Large intestine (tissue), 3 donors: Measurements from ENCODE around the gene MROH2A. TPM values are rescaled to one million over a fixed set of nuclear protein-coding genes. Genes with fewer than 3 reads are reported as not detected.

Source experiments
- DNase-seq, 2 donors: peaks; one replicate each; pipeline versions ENCODE4 v3.0.0 to v3.0.0-alpha.2; 2013
- H3K27ac ChIP-seq: one replicate; pipeline ENCODE4 v1.5.1; 2013; ENCODE audit warnings: low read length
- H3K27me3 ChIP-seq: 2 replicates; pipeline ENCODE4 v1.6.1; 2013; ENCODE audit warnings: low read length; ENCODE audit not compliant: control insufficient read depth, insufficient read depth
- H3K36me3 ChIP-seq: 2 replicates; pipeline ENCODE4 v1.6.1; 2013; ENCODE audit warnings: low read length; ENCODE audit not compliant: control insufficient read depth, insufficient read depth
- H3K4me1 ChIP-seq: one replicate; pipeline ENCODE4 v1.6.1; 2013; ENCODE audit warnings: low read length; ENCODE audit not compliant: control insufficient read depth, insufficient read depth
- H3K4me3 ChIP-seq: one replicate; pipeline ENCODE4 v1.5.1; 2013; ENCODE audit warnings: low read length
- H3K9me3 ChIP-seq: one replicate; pipeline ENCODE4 v1.6.1; 2013; ENCODE audit warnings: mild to moderate bottlenecking, low read depth, low read length, moderate library complexity; ENCODE audit not compliant: control insufficient read depth
- WGBS: methylation state at CpG from one replicate; pipeline ENCODE4 v1.1.5; 2013; ENCODE audit warnings: low lambda C conversion rate; ENCODE audit not compliant: insufficient coverage; 5-methylcytosine and 5-hydroxymethylcytosine counted together
- polyA plus RNA-seq: library from polyadenylated mRNA; unstranded; fragments of 120-200 nt; gene quantifications from one replicate; pipeline ENCODE4 v1.2.1, GENCODE V29; 2013

Gene MROH2A
- polyA plus RNA-seq, 1 donor, result 0.16 TPM

GRCh38 chr2:233801357-233802131 is 23.4 kb downstream of the MROH2A start:
- Histone ChIP-seq H3K27me3 (no peaks in the 10 kb centered on the region), H3K4me3 (no peak overlapping the region), H3K9me3 (no peaks in the 10 kb centered on the region), H3K36me3 (no peaks in the 10 kb centered on the region), H3K27ac (no peak overlapping the region), H3K4me1 (no peaks in the 10 kb centered on the region)
- 90% methylated on average over 2 of the region's 9 CpGs for whole genome bisulfite sequencing
- no peak for DNase-seq

DNA sequence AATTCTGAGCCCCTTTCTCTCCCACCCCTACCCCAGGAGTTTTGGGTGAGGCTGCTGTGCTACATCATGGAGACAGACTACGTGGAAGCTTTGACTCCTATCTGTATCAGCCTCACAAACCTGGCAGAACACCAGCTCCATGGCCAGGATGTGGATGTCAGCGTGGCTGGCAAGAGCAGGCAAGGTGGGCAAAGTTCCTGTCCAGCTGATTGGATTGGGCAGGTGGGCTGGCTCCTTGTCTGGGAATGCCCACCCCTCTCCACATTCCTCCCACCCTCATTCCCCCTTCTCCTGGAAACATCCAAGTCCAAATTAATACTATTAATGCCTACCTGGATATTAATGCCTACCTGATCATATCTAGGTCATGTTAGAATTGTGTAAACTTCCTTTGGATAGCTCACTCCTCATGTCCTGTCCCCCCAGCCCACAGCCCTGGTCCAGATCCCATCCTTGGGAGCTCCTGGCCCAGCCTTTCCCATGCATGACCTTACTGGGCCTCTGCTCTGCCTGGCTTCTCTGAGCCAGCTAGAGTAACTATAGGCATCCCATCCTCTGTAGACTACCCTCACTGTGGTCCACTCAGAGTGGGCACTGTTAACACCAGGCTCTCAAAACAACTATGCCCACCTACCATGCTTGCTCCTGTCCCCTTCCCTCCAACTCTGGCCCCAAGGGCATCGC is 24.1 kb downstream of the MROH2A start:
- Histone ChIP-seq H3K36me3 (no peaks in the 10 kb centered on the region), H3K9me3 (no peaks in the 10 kb centered on the region), H3K4me3 (no peak overlapping the region), H3K27ac (no peak overlapping the region), H3K27me3 (no peaks in the 10 kb centered on the region), H3K4me1 (no peaks in the 10 kb centered on the region)
- WGBS, result no CpG with 5 or more reads among the region's 3 CpGs
- DNase-seq, result no peak

DNA sequence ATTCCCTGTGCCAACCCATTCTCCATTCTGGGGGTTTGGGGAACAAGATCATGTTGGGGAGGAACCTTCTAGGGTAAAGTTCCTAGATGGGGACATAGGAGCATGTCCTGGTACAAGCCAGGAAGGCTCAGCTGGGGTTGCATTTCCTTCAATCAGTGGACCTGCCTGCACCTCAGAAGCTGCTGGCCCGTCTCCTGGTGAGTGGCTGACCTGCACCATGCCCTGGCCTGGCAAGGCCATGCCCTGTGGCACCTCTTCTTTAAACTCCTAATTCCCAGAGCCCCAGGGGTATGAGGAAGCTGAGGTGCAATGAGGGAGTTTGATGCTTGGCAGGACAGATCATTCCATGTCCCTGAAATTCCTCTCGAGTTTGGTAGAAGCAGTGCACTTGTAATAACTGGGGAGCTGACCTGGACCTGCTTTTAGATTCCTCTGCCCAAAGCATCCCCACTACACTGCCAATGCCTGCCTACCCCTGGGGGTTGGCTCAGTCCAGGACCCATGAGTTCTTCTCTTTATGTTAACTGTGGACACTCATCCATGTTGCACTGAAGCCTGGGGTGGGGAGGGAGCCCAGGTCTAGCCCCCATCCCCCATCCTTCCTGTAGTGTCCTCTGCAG is 25.3 kb downstream of the MROH2A start:
- Histone ChIP-seq H3K4me1 (no peaks in the 10 kb centered on the region), H3K27me3 (no peaks in the 10 kb centered on the region), H3K9me3 (no peaks in the 10 kb centered on the region), H3K4me3 (no peak overlapping the region), H3K27ac (no peak overlapping the region), H3K36me3 (no peaks in the 10 kb centered on the region)
- no peak for DNase-seq
- WGBS, result no CpG with 5 or more reads among the region's 2 CpGs

GRCh38 chr2:233803994-233804393 is 25.9 kb downstream of the MROH2A start:
- no CpG with 5 or more reads among the region's 8 CpGs for WGBS
- Histone ChIP-seq H3K27ac (no peak overlapping the region), H3K4me3 (no peak overlapping the region), H3K36me3 (no peaks in the 10 kb centered on the region), H3K27me3 (no peaks in the 10 kb centered on the region), H3K9me3 (no peaks in the 10 kb centered on the region), H3K4me1 (no peaks in the 10 kb centered on the region)
- DNase-seq, result no peak

GRCh38 chr2:233807215-233807865 is 29.2 kb downstream of the MROH2A start:
- Histone ChIP-seq H3K36me3 (no peaks in the 10 kb centered on the region), H3K27me3 (no peaks in the 10 kb centered on the region), H3K9me3 (no peaks in the 10 kb centered on the region), H3K27ac (no peak overlapping the region), H3K4me3 (no peak overlapping the region), H3K4me1 (no peaks in the 10 kb centered on the region)
- 100% methylated on average over 1 of the region's 12 CpGs for WGBS
- no peak for DNase-seq

DNA sequence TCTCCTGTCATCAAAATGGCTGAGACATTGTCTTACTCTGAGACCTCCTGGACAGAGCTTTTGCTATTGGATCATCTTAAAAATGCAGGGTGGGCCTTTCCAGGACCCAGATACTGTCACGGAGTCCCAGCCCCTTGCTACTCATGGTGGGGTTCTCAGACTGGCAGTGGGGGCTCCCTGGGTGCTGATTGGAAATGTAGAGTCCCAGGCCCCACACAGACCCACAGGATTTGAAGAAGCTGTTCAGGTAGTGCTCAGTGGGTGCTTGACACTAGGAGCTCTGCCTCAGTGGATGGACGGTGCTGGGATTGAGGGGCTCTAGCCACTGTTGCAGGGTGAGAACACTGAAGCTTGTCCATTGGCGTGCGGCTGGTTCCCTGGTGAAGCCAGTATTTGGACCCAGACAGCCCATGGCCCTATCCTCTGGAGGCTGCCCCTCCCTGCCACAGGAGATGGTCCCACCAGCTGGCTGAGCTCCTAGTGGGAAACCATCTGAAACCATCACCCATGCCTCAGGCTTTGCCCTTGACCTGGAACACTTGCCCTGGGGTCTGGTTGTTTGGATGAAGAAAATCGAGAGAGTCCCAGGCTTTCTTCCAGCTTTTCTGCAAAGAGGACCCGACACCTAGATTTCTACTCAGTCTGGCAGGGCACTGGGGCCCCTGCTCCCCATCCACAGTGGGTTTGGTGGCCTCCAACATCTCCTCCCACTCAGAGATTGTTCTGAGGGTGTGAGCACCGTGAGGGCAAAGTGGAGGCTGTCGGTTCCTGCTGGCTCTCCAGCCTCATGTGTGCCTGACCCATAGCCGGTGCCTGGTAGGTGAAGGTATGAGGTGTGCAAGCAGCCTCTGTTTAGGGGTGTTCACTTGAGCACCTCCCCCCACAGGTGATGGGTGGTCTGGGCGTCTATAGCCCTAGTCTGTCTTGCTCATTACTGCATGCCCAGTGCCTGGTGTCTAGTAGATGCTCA is 30.1 kb downstream of the MROH2A start:
- Histone ChIP-seq H3K27me3 (no peaks in the 10 kb centered on the region), H3K4me3 (no peak overlapping the region), H3K36me3 (no peaks in the 10 kb centered on the region), H3K27ac (no peak overlapping the region), H3K4me1 (no peaks in the 10 kb centered on the region), H3K9me3 (no peaks in the 10 kb centered on the region)
- WGBS, result no CpG with 5 or more reads among the region's 10 CpGs
- no peak for DNase-seq

DNA sequence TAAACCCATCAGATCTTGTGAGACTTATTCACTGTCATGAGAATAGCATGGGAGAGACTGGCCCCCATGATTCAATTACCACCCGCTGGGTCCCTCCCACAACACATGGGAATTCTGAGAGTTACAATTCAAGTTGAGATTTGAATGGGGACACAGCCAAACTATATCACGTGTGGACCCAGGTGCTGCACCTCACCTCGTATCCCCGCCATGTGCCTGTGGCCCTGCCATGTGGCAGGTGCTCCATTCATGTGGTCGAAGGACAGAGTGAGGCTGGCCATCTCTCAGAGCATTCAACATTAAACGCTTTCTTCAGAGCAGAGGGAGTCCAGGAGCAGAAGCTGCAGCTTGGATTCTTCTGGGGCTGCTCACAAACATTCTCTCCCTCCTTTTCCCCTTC is 32.3 kb downstream of the MROH2A start:
- Histone ChIP-seq H3K4me3 (no peak overlapping the region), H3K27me3 (no peaks in the 10 kb centered on the region), H3K4me1 (no peaks in the 10 kb centered on the region), H3K9me3 (no peaks in the 10 kb centered on the region), H3K36me3 (no peaks in the 10 kb centered on the region), H3K27ac (no peak overlapping the region)
- DNase-seq, result no peak
- no CpG with 5 or more reads among the region's 6 CpGs for WGBS

DNA sequence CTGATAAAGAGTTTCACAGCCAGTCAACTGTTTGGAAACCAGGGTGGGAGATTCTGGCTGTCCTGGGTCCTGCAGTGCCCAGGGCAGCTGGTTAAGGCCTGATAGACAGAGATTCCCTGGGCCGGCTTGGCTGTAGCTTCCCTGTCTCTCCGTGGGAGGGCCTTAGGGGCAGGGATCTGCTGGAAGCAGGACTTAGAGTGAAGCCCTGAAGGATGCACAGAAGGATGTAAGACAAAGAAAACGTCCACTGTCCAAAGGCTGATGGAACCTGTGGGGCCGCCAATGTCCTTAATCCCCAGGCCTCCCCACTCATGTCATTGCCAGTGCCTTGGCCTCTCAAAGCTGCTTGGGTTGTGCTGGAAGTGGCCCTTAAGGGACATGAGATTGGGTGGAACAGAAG is 33.0 kb downstream of the MROH2A start:
- H3K9me3 ChIP-seq, result no peaks in the 10 kb centered on the region
- H3K27me3 ChIP-seq, result no peaks in the 10 kb centered on the region
- no peak overlapping the region for H3K4me3 ChIP-seq
- DNase-seq, result no peak
- no CpG with 5 or more reads among the region's 4 CpGs for WGBS
- H3K36me3 ChIP-seq, result no peaks in the 10 kb centered on the region
- H3K4me1 ChIP-seq, result no peaks in the 10 kb centered on the region
- no peak overlapping the region for H3K27ac ChIP-seq

- Histone ChIP-seq H3K9me3 (no peaks in the 10 kb centered on the region), H3K36me3 (no peaks in the 10 kb centered on the region), H3K27me3 (no peaks in the 10 kb centered on the region), H3K4me3 (no peak overlapping the region), H3K4me1 (peaks cover 6% of the 10 kb centered on the region), H3K27ac (no peak overlapping the region)
- DNase-seq, result no peak
- WGBS, result no CpG with 5 or more reads among the region's 8 CpGs
Observed at GRCh38 chr2:233811732-233812131, 33.6 kb downstream of the MROH2A start.
